ENCODE results near the gene VIT. TPM values are rescaled to one million over a fixed set of nuclear protein-coding genes. Genes with fewer than 3 reads are reported as not detected.
A peak's percentile ranks its signal among the peaks of the same experiment; 100 is the strongest.

The VIT gene
- total RNA-seq, 4 donors from 2014 or later, result 17.0 to 32.3 (median 28.7) TPM

DNA sequence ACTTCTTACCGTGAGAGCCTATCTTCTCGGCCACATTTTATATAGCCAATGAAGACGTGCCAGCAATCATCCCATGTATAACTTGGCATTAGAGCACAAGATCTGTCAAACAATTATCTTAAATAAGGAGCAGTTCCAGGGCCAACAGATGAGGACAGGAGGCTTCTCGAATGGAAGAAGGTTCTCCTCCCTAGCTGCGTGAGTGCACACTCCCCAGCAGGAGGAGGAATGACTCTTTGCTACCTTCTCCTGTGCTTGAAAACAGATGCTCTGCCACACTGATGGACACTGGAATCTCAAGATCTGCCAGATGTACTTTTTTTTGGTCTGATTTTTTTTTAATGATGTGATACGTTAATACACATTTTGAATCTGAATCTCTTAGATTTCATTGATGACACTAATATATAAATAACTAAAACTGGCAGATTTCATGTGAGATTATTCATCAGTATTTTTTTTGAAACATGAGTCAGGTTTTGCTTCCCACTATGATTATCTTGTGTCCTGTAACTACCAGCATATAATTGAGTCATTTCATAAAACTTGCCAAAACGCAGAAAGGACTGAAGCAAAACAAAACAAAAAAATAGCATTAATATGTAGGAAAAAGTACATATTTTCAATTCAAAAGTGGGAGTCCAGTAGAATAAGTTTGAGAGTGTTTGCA is 626 bp upstream of the VIT start:
- H3K4me1 ChIP-seq, result no peaks in the 10 kb centered on the region
- intact Hi-C loops (cut with DNase I), result no loop called here
- H3K27ac ChIP-seq (replicated peaks in 1 of 4), result no peak overlapping the region
- 52% methylated on average over 7 of the region's 7 CpGs for WGBS
- TF ChIP-seq, protein P1, sequence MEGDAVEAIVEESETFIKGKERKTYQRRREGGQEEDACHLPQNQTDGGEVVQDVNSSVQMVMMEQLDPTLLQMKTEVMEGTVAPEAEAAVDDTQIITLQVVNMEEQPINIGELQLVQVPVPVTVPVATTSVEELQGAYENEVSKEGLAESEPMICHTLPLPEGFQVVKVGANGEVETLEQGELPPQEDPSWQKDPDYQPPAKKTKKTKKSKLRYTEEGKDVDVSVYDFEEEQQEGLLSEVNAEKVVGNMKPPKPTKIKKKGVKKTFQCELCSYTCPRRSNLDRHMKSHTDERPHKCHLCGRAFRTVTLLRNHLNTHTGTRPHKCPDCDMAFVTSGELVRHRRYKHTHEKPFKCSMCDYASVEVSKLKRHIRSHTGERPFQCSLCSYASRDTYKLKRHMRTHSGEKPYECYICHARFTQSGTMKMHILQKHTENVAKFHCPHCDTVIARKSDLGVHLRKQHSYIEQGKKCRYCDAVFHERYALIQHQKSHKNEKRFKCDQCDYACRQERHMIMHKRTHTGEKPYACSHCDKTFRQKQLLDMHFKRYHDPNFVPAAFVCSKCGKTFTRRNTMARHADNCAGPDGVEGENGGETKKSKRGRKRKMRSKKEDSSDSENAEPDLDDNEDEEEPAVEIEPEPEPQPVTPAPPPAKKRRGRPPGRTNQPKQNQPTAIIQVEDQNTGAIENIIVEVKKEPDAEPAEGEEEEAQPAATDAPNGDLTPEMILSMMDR (IDR thresholded peaks at IDR 0.05), result peak in 2 of 3 experiments; percentile 18 to 24
- no peak for TF ChIP-seq EP300 (IDR thresholded peaks at IDR 0.05)
- peak; percentile 83 for DNase-seq (ENCODE audit: extremely low spot score)
- no peaks in the 10 kb centered on the region for H3K27me3 ChIP-seq
- peak overlapping the region in 3 of 4 donors; percentile 9 to 52 (median 31) for H3K4me3 ChIP-seq
- no peaks in the 10 kb centered on the region for H3K9me3 ChIP-seq
- H3K36me3 ChIP-seq, result no peaks in the 10 kb centered on the region

DNA sequence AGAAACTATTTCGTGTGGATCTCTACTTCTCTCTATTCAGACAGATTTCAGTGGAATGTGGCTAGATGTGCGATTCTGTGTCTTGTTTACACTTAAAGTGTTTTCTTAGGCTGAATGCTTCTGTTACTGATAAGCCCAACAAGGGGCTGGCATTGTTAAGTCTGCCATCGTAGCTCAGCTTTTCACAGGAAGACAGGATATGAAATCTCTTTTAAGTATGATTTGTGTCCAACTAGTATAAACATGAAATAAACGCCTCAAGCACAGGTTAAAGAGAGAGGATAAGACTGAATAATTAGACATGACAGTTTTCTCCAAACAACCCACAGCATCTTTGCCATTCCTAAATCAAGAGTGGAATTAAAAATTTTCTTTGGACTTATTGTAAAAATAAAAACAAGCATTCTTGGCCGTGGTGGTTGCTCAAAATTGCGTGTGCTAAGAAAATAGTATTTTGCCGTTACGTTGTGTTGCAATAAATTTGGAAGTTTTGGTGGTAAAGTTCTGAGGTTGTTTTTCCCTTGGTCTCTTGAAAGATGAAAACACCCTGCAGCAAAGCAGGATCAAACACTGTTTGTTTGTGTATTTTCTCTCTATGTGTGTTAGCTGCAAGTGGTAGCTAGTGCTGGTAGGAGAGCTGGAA is 1.0 kb downstream of the VIT start:
- Histone ChIP-seq H3K27me3 (no peaks in the 10 kb centered on the region), H3K27ac (replicated peaks in 1 of 4) (peak overlapping the region in 2 of 4 donors; percentile 17 to 18), H3K36me3 (no peaks in the 10 kb centered on the region), H3K9me3 (no peaks in the 10 kb centered on the region), H3K4me1 (no peaks in the 10 kb centered on the region), H3K4me3 (peak overlapping the region; percentile 9 to 52 (median 20))
- intact Hi-C loops (cut with DNase I), result no loop called here
- TF ChIP-seq POLR2AphosphoS5 (IDR thresholded peaks at IDR 0.05) (no peak), EP300 (IDR thresholded peaks at IDR 0.05) (no peak), POLR2A (IDR thresholded peaks at IDR 0.05; ENCODE audit: low read depth) (no peak)
- 45% methylated on average over 8 of the region's 8 CpGs for WGBS
- DNase-seq (ENCODE audit: extremely low spot score), result no peak

DNA sequence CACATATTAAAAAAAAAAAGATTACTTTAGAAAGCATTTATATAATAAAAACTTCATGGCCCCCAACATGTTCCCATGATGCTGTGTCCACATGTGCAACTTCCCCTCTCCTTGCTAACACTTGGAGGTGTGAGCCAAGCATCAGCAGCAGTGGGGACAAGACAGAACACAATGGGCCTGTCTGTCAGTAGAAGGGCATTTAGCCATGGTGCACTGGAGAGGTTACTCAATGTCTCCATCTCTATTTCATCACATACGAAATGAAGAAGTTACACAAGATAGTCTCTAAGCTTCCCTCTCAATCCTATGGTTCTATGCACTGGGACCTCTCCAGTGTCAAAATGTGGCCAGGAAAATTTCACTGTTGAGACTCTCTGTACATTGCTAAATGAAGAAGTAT is 2.5 kb downstream of the VIT start:
- H3K27ac ChIP-seq (replicated peaks in 1 of 4), result no peak overlapping the region
- peak; percentile 89 for DNase-seq (ENCODE audit: extremely low spot score)
- no peaks in the 10 kb centered on the region for H3K36me3 ChIP-seq
- 79% methylated on average over 1 of the region's 1 CpG for WGBS
- no peak overlapping the region for H3K4me3 ChIP-seq
- no peaks in the 10 kb centered on the region for H3K27me3 ChIP-seq
- H3K4me1 ChIP-seq, result peaks cover 0 to 1% (median 0%) of the 10 kb centered on the region in 4 donors
- no peaks in the 10 kb centered on the region for H3K9me3 ChIP-seq
- intact Hi-C loops (cut with DNase I), result no loop called here
- peak in 1 of 2 donors; percentile 37 for TF ChIP-seq POLR2AphosphoS5 (IDR thresholded peaks at IDR 0.05)
- TF ChIP-seq, protein P1 (IDR thresholded peaks at IDR 0.05), result no peak

DNA sequence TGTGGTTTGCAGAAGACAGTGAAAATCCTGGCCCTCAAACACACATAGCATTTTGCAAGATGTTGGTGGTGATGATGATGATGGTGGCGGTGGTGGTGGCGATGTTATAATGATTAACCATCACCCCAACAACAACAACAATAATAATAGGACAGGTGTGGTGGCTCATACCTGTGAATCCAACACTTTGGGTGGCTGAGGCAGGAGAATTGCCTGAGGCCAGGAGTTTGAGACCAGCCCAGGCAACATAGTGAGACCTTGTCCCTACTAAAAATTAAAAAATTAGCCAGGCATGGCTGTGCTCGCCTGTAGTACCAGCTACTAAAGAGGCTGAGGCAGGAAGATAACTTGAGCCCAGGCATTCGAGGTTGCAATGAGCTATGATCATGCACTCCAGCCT is 3.8 kb downstream of the VIT start:
- Histone ChIP-seq H3K9me3 (no peaks in the 10 kb centered on the region), H3K4me3 (no peak overlapping the region), H3K27ac (replicated peaks in 1 of 4) (no peak overlapping the region), H3K27me3 (no peaks in the 10 kb centered on the region), H3K36me3 (no peaks in the 10 kb centered on the region), H3K4me1 (peaks cover 0 to 7% (median 2%) of the 10 kb centered on the region in 4 donors)
- intact Hi-C loops (cut with DNase I), result no loop called here
- DNase-seq (ENCODE audit: extremely low spot score), result peak; percentile 53
- no peak for TF ChIP-seq POLR2AphosphoS5 (IDR thresholded peaks at IDR 0.05)
- WGBS, result 95% methylated on average over 4 of the region's 4 CpGs

DNA sequence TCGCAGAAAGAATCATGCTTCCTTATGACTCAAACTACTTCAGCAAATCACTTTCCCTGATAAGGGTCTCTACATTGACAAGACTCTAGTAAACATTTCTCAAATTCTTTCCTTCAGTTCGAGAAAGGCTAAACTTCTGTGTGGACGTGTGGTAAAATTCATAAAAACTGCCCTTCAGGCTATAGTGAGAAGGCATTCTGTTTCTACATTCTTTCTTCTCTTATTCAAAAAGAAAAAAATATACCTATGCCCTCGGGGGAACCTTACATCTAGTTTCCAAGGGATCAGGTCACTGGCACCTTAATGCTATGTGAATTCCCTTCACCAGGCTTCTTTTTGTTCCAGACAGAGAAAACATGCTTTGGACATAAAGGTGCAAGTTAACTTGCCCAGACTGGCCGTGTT is 4.9 kb downstream of the VIT start:
- Histone ChIP-seq H3K27ac (replicated peaks in 1 of 4) (no peak overlapping the region), H3K9me3 (no peaks in the 10 kb centered on the region), H3K27me3 (no peaks in the 10 kb centered on the region), H3K36me3 (no peaks in the 10 kb centered on the region), H3K4me3 (no peak overlapping the region), H3K4me1 (peaks cover 0 to 10% (median 4%) of the 10 kb centered on the region in 4 donors)
- peak; percentile 75 for DNase-seq (ENCODE audit: extremely low spot score)
- intact Hi-C loops (cut with DNase I), result no loop called here
- TF ChIP-seq, protein P1 (IDR thresholded peaks at IDR 0.05), result no peak
- TF ChIP-seq POLR2AphosphoS5 (IDR thresholded peaks at IDR 0.05), result no peak
- no peak for TF ChIP-seq POLR2A (IDR thresholded peaks at IDR 0.05; ENCODE audit: low read depth)
- no peak for TF ChIP-seq EP300 (IDR thresholded peaks at IDR 0.05)
- WGBS, result 78% methylated on average over 5 of the region's 5 CpGs

All from esophagus muscularis mucosa (tissue), 4 donors.